ENCODE results near the gene CEP120. TPM values are rescaled to one million over a fixed set of nuclear protein-coding genes. Genes with fewer than 3 reads are reported as not detected.

CEP120 gene
- total RNA-seq, 1 donor from 2014 or later, result 21.8 TPM

DNA sequence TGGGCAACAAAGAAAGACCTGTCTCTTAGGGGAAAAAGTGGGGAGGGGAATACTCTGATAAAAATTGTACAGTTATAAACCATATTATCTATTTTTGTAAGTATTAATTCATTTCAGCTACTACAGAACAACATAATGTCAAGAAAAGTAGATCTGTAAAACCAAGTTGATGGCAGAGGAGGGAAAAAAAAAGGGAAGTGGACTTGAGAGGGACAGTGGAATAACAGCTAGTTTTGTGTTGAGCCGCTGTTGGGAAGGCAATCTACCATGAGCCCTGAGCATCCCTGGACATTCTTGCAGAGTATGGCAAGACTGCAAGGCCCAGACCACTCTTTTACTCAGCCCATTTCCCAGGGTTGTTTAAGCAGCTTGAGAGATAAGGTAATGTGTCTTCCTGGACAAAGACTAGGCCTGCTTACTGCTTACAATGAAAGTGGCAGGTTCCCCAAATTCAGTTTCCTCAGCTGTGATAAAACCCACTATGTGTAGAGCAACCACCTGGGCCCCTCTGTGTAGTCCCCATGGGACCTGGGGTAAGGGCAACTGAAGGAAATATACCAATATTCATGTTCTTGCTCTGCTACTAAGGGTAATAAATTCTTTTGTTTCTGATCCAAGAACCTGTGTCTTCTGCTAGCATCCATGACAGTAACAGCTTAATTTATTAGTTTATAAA lies 25.0 kb downstream of the CEP120 start:
- no peaks in the 10 kb centered on the region for H3K9me3 Mint-ChIP-seq (ENCODE audit: low read depth)
- H3K27ac Mint-ChIP-seq, result no peak overlapping the region
- H3K4me3 Mint-ChIP-seq (ENCODE audit: low read depth), result no peak overlapping the region
- H3K36me3 Mint-ChIP-seq (ENCODE audit: insufficient read depth), result peaks cover 25% of the 10 kb centered on the region
- H3K27me3 Mint-ChIP-seq, result no peaks in the 10 kb centered on the region
- no peaks in the 10 kb centered on the region for H3K4me1 Mint-ChIP-seq (ENCODE audit: low read depth)
- no peak for DNase-seq (ENCODE audit: low spot score, unreplicated experiment)
- TF ChIP-seq, protein P1, sequence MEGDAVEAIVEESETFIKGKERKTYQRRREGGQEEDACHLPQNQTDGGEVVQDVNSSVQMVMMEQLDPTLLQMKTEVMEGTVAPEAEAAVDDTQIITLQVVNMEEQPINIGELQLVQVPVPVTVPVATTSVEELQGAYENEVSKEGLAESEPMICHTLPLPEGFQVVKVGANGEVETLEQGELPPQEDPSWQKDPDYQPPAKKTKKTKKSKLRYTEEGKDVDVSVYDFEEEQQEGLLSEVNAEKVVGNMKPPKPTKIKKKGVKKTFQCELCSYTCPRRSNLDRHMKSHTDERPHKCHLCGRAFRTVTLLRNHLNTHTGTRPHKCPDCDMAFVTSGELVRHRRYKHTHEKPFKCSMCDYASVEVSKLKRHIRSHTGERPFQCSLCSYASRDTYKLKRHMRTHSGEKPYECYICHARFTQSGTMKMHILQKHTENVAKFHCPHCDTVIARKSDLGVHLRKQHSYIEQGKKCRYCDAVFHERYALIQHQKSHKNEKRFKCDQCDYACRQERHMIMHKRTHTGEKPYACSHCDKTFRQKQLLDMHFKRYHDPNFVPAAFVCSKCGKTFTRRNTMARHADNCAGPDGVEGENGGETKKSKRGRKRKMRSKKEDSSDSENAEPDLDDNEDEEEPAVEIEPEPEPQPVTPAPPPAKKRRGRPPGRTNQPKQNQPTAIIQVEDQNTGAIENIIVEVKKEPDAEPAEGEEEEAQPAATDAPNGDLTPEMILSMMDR (IDR thresholded peaks at IDR 0.05; ENCODE audit: unreplicated experiment), result no peak

DNA sequence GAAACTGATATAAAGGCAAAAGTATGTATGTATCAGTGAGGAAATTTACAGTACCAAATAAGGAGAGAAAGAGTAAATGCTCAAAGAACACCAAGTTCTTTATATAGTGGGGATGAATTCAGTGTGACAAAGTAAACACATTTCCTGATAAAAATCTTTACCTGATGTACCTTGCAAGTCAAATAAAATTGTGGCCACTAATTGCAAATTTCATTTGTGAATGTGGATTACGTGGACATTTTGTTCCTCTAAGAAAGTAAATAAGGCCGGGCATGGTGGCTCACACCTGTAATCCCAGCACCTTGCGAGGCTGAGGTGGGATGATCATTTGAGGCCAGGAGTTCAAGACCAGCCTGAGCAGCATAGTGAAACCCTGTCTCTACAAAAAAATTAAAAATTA lies 25.7 kb downstream of the CEP120 start:
- H3K4me3 Mint-ChIP-seq (ENCODE audit: low read depth), result no peak overlapping the region
- H3K27me3 Mint-ChIP-seq, result no peaks in the 10 kb centered on the region
- H3K9me3 Mint-ChIP-seq (ENCODE audit: low read depth), result no peaks in the 10 kb centered on the region
- TF ChIP-seq, protein P1 (IDR thresholded peaks at IDR 0.05; ENCODE audit: unreplicated experiment), result no peak
- DNase-seq (ENCODE audit: low spot score, unreplicated experiment), result no peak
- no peak overlapping the region for H3K27ac Mint-ChIP-seq
- H3K36me3 Mint-ChIP-seq (ENCODE audit: insufficient read depth), result peaks cover 21% of the 10 kb centered on the region
- no peaks in the 10 kb centered on the region for H3K4me1 Mint-ChIP-seq (ENCODE audit: low read depth)

DNA sequence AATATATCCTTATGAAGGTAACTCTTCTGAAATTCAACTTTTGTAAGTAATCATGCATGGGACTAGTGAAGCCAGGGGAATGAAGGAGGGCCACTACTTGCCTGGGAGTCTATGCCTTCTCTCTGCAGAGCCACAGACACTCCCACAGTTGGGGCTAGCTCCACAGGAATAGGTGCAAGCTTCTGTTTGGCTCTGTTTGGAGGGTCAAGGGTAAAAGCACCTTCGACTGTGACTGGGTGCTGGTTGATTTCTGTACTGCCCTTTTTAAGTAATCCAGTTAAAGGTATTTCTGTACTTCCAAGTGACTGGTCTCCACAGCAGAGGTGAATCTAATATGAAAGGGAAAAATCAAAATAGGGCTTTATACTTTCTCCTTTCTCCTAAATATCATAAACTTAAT lies 32.2 kb downstream of the CEP120 start:
- TF ChIP-seq, protein P1 (IDR thresholded peaks at IDR 0.05; ENCODE audit: unreplicated experiment), result no peak
- H3K4me3 Mint-ChIP-seq (ENCODE audit: low read depth), result no peak overlapping the region
- H3K27me3 Mint-ChIP-seq, result no peaks in the 10 kb centered on the region
- no peak overlapping the region for H3K27ac Mint-ChIP-seq
- no peak for DNase-seq (ENCODE audit: low spot score, unreplicated experiment)
- H3K4me1 Mint-ChIP-seq (ENCODE audit: low read depth), result no peaks in the 10 kb centered on the region
- H3K9me3 Mint-ChIP-seq (ENCODE audit: low read depth), result no peaks in the 10 kb centered on the region
- peaks cover 20% of the 10 kb centered on the region for H3K36me3 Mint-ChIP-seq (ENCODE audit: insufficient read depth)

DNA sequence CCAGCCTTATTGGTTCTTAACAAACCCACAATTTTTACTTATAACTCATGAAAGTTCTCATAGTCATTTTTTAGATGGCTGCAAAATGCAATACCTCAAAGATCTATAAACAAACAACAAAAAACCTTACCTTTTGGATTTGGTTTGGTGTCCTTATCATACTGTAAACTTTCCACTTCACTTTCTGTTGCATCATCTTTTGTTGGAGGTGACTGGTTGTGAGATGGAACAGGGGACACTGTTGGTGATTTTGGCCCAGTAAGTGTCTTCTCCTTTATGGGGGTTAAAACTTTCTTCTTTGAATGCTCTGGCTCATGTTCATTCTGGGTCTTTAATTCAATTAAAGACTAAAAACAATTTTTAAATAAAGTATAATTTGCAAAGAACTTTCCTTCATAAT lies 33.4 kb downstream of the CEP120 start:
- TF ChIP-seq, protein P1 (IDR thresholded peaks at IDR 0.05; ENCODE audit: unreplicated experiment), result no peak
- no peak for DNase-seq (ENCODE audit: low spot score, unreplicated experiment)
- H3K4me3 Mint-ChIP-seq (ENCODE audit: low read depth), result no peak overlapping the region
- H3K36me3 Mint-ChIP-seq (ENCODE audit: insufficient read depth), result peaks cover 22% of the 10 kb centered on the region
- H3K27me3 Mint-ChIP-seq, result no peaks in the 10 kb centered on the region
- H3K4me1 Mint-ChIP-seq (ENCODE audit: low read depth), result no peaks in the 10 kb centered on the region
- H3K9me3 Mint-ChIP-seq (ENCODE audit: low read depth), result no peaks in the 10 kb centered on the region
- no peak overlapping the region for H3K27ac Mint-ChIP-seq

DNA sequence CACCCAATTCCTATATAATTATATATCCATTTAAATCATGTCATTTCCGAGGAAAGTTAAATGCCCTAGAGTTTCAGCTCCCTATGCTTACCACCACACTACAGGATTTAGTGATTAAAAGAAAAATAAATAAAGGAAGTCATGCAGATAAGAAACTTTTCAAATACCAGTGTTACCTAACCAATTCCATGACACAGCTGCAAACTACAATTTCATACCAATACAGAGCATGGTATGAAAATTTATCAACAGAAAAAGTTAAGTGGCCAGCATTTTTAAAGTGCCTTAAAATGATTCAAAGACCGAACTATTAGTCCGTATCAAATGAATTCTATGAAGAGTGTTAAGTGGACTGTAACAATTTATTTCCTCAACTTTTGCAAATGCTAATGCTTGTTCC lies 35.9 kb downstream of the CEP120 start:
- TF ChIP-seq, protein P1 (IDR thresholded peaks at IDR 0.05; ENCODE audit: unreplicated experiment), result no peak
- H3K9me3 Mint-ChIP-seq (ENCODE audit: low read depth), result no peaks in the 10 kb centered on the region
- no peaks in the 10 kb centered on the region for H3K4me1 Mint-ChIP-seq (ENCODE audit: low read depth)
- peaks cover 20% of the 10 kb centered on the region for H3K36me3 Mint-ChIP-seq (ENCODE audit: insufficient read depth)
- H3K4me3 Mint-ChIP-seq (ENCODE audit: low read depth), result no peak overlapping the region
- no peak overlapping the region for H3K27ac Mint-ChIP-seq
- no peaks in the 10 kb centered on the region for H3K27me3 Mint-ChIP-seq
- no peak for DNase-seq (ENCODE audit: low spot score, unreplicated experiment)
